Adrenal gland (tissue), 5 donors: ENCODE data around the gene ZNF184.

Experiments used
- POLR2A ChIP-seq, 2 donors: fragments of 450-650 bp; IDR thresholded peaks; one replicate each; pipeline ENCODE4 v1.6.1; 2017; ENCODE audit warnings: antibody characterized with exemption in 2 of 2, mild to moderate bottlenecking in 2 of 2, moderate library complexity in 1 of 2
- TF ChIP-seq, protein P1 (sequence below), 6 experiments: fragments of 450-650 bp in 4 of 6; fragments of 200-600 bp in 2 of 6; sonication (generic) in 1 of 6; IDR thresholded peaks; 1 replicate in 5 of 6; 2 replicates in 1 of 6; pipeline versions ENCODE4 v1.5.1 to v1.8.0; 2016 to 2021; ENCODE audit warnings: antibody characterized with exemption in 6 of 6, mild to moderate bottlenecking in 2 of 6, moderate library complexity in 1 of 6
- donor health status: DM: no; HTN: no; CAD: no.

DNA sequence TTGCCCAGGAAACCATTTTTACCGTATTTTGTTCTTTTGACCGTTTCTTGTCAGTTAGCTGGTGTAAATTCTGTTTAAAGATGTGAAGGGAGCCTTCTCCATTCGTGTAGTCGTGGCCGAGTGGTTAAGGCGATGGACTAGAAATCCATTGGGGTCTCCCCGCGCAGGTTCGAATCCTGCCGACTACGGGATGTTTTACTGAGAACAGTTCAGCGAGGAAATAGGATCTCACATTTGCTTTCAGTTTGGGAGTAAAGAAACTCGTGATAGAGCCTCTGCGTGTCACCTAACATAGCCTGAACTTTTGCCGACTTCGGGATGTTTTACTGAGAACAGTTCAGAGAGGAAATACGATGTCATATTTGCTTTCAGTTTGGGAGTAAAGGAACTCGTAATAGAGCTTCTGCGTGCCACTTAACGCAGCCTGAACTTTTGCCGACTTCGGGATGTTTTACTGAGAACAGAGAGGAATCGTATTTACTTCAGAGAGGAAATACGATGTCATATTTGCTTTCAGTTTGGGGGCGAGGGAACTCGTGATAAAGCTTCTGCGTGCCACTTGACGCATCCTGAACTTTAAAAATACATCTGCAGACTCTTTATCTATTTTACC, 5.9 kb upstream of the ZNF184 start:
- TF ChIP-seq POLR2A (IDR thresholded peaks at IDR 0.05) = no peak
- TF ChIP-seq, protein P1, sequence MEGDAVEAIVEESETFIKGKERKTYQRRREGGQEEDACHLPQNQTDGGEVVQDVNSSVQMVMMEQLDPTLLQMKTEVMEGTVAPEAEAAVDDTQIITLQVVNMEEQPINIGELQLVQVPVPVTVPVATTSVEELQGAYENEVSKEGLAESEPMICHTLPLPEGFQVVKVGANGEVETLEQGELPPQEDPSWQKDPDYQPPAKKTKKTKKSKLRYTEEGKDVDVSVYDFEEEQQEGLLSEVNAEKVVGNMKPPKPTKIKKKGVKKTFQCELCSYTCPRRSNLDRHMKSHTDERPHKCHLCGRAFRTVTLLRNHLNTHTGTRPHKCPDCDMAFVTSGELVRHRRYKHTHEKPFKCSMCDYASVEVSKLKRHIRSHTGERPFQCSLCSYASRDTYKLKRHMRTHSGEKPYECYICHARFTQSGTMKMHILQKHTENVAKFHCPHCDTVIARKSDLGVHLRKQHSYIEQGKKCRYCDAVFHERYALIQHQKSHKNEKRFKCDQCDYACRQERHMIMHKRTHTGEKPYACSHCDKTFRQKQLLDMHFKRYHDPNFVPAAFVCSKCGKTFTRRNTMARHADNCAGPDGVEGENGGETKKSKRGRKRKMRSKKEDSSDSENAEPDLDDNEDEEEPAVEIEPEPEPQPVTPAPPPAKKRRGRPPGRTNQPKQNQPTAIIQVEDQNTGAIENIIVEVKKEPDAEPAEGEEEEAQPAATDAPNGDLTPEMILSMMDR (IDR thresholded peaks at IDR 0.05) = no peak
